Measurements from ENCODE around the gene TRABD.
A peak's percentile ranks its signal among the peaks of the same experiment; 100 is the strongest.

The TRABD gene

GRCh38 chr22:50189184-50189848 lies 3.6 kb downstream of the TRABD start:
- TF ChIP-seq, protein P1, sequence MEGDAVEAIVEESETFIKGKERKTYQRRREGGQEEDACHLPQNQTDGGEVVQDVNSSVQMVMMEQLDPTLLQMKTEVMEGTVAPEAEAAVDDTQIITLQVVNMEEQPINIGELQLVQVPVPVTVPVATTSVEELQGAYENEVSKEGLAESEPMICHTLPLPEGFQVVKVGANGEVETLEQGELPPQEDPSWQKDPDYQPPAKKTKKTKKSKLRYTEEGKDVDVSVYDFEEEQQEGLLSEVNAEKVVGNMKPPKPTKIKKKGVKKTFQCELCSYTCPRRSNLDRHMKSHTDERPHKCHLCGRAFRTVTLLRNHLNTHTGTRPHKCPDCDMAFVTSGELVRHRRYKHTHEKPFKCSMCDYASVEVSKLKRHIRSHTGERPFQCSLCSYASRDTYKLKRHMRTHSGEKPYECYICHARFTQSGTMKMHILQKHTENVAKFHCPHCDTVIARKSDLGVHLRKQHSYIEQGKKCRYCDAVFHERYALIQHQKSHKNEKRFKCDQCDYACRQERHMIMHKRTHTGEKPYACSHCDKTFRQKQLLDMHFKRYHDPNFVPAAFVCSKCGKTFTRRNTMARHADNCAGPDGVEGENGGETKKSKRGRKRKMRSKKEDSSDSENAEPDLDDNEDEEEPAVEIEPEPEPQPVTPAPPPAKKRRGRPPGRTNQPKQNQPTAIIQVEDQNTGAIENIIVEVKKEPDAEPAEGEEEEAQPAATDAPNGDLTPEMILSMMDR (IDR thresholded peaks at IDR 0.05; ENCODE audit: low read depth, low read length), result no peak
- H3K4me3 ChIP-seq (ENCODE audit: low read depth, low read length), result no peak overlapping the region

DNA sequence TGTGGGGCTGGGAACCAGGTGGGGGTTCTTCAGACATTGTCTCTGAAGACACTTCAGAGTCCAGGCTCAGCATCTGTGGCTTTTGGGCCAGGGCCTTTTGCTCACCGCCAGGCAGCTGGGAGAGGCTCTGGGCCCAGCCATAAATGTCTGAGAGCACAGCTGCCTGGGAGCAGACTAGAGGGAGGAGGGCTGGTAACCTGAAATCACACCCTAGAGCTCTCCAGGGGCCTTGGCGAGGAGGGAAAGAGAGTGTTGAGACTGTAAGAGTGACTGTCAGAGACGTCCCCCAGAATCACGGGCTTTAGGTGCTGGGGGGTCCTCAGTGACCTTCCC lies 4.1 kb downstream of the TRABD start:
- TF ChIP-seq, protein P1 (IDR thresholded peaks at IDR 0.05; ENCODE audit: low read depth, low read length), result no peak
- no peak overlapping the region for H3K4me3 ChIP-seq (ENCODE audit: low read depth, low read length)

DNA sequence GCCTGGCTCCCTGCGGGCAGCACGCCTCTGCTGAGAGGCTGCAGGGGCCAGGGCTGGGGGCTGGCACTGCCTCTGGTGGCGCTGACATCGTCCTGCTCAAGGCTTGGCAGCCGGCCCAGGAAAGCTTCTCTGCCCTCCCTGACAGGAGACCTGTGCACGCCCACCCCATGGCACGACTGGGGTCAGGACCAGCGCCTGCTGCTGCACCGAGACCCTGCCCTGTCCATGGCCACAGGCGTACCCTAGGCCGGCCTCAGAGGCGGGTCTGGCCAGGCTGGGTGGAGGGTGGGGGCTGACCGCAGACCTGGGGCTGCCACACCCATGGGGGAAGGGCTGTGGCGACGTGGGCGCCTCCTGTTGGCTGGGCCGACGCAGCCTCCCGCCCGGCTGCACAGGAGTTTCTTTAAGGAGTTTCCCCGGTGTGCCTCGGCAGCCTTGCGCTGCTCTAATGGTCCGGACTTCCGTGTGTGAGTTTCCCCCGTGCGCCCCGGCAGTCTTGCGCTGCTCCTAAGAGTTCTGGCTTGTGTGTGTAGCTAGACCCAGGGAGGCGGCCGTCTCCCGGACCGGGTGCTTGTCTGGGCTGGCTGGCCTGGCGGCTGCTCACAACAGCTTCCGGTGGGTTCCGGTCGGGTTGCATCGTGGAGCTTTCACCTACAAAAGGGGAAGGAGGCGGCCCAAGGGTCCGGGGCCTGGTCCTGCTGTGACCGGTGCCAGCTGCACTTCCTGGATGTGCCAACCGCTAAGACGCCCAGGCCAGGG lies 4.6 kb downstream of the TRABD start:
- TF ChIP-seq, protein P1 (IDR thresholded peaks at IDR 0.05; ENCODE audit: low read depth, low read length), result no peak
- H3K4me3 ChIP-seq (ENCODE audit: low read depth, low read length), result peak overlapping the region; percentile 31

DNA sequence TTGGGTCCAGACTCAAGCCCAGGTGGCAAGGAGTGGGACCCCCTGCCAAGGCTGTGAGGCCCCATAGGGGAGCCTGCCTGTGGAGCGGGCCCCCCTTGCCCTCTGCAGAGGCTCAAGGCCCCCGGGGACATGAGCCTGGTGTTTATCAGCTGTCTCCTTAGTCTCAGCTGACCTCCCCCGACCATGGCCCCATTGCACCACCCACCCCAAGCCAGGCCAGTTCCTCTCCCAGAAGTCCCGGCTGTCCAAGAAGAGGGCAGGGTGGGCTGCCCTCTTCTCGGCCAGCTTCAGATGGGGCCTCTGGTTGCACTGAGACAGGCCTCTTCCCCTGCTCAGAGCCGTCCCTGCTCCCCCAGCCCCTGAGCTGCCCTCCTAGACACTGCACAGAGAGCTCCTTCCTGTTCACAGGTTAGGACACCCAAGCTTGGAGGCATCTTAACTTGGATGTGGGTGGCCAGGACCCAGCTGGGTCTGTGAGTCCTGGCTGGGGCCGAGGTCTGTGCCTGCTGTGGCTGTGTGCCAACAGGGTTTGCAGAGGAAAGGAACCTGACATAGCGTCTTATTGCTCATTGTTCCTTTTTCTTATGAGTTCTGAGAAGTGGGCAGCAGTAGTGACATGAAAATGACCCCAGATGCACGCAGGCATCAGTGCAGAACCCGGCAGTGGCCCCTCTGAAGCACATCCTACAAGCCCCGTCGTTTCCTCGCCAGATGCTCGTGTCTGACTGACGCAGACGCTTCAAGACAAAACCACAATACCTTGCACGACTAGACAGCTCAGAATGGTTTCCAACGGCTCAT lies 5.4 kb downstream of the TRABD start:
- H3K4me3 ChIP-seq (ENCODE audit: low read depth, low read length), result peak overlapping the region; percentile 31
- TF ChIP-seq, protein P1 (IDR thresholded peaks at IDR 0.05; ENCODE audit: low read depth, low read length), result no peak

DNA sequence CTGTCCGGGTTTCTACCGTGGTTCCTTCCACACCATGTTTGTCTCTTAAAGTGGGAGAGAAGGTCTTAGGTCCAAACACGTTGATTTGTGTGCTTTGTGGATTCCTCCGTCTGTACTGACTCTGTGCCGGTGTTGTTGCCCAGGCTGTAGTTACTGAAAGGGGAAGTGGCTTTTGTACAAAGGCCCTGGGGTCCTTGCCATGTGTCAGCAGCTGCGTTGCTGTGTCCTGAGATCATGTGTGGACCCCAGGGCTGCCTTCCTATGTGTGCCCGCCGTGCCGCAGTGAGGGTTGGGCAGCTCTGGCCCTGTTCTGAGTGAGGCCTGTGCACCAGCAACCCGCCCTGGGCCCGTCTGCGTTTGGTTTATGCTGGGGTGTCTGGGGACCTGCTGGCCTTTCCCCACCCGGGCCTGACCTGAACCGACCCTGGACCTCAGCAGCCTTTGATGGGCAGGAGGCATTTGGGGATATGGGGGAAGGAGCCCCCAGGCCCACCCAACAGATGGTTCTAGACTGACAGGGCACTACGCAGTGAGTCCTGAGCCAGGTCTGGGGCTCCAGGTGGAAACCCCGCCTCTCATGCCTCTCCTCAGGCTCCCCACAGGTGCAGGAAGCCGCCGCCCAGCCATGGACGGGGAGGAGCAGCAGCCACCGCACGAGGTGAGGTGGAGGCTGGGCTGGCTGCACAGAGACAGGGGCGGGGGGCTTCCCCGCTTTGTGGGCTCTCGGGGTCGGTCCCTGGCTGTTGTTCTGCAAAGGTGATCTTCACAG lies 6.9 kb downstream of the TRABD start:
- no peak overlapping the region for H3K4me3 ChIP-seq (ENCODE audit: low read depth, low read length)
- TF ChIP-seq, protein P1 (IDR thresholded peaks at IDR 0.05; ENCODE audit: low read depth, low read length), result no peak

DNA sequence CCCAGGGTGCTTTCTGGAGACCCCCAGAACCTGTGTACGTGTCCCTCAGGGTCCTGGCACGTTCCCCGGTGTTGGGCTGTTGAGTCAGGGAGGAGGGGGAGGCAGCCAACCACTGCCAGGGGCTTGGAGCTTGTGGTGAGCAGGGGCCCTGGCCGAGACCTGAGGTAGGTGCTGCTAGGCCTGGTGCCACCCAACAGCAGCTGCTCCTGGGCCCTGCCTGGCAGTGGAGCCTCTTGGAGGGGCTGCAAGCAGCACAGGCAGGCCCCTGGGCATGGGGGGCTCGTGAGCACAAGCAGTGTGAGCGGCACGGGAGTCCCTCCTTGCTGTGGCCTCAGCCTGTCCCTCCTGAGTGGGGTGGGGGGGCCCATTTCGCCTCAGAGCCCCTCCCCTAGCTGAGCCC lies 7.9 kb downstream of the TRABD start:
- TF ChIP-seq, protein P1 (IDR thresholded peaks at IDR 0.05; ENCODE audit: low read depth, low read length), result no peak

More for the DNA sequence above, 7.9 kb downstream of the TRABD start:
- H3K4me3 ChIP-seq (ENCODE audit: low read depth, low read length), result no peak overlapping the region

Data from WI38 (cell line).